Measurements from ENCODE around the gene MRPL34.

The MRPL34 gene

GRCh38 chr19:17329366-17330261 is 23.9 kb downstream of the MRPL34 start:
- FAIRE-seq, result no peak

GRCh38 chr19:17330262-17331044 is 24.8 kb downstream of the MRPL34 start:
- no peak for FAIRE-seq

- FAIRE-seq, result no peak
Observed at GRCh38 chr19:17331045-17331558, 25.4 kb downstream of the MRPL34 start.

GRCh38 chr19:17332360-17332676 is 26.6 kb downstream of the MRPL34 start:
- no peak for FAIRE-seq

- no peak for FAIRE-seq
Observed at GRCh38 chr19:17332677-17333581, 27.3 kb downstream of the MRPL34 start.

GRCh38 chr19:17333611-17334413 is 28.1 kb downstream of the MRPL34 start:
- FAIRE-seq, result no peak

GRCh38 chr19:17334414-17335409 is 29.0 kb downstream of the MRPL34 start, which contains the start of gene ANO8:
TSS of gene ANO8 (minus strand) at chr19:17334855. CDS start at chr19:17334670, 185 bp downstream.
- FAIRE-seq, result peak; percentile 21

GRCh38 chr19:17335575-17335974 is 29.9 kb downstream of the MRPL34 start:
- FAIRE-seq, result no peak

- peak; percentile 97 for FAIRE-seq
Observed at GRCh38 chr19:17336872-17337674, 31.4 kb downstream of the MRPL34 start, which contains the start of gene GTPBP3. TSS of gene GTPBP3 (plus strand) at chr19:17337553. CDS start at chr19:17337612, 59 bp downstream.

- no peak for FAIRE-seq
Observed at GRCh38 chr19:17337675-17338432, 32.2 kb downstream of the MRPL34 start.

GRCh38 chr19:17338433-17339078 is 32.9 kb downstream of the MRPL34 start:
- no peak for FAIRE-seq

GRCh38 chr19:17339088-17339741 is 33.5 kb downstream of the MRPL34 start:
- no peak for FAIRE-seq

- no peak for FAIRE-seq
Observed at GRCh38 chr19:17340302-17340870, 34.7 kb downstream of the MRPL34 start.

- FAIRE-seq, result no peak
Observed at GRCh38 chr19:17340871-17341357, 35.2 kb downstream of the MRPL34 start.

- FAIRE-seq, result no peak
Observed at GRCh38 chr19:17341386-17341785, 35.7 kb downstream of the MRPL34 start.

- no peak for FAIRE-seq
Observed at GRCh38 chr19:17341845-17342244, 36.2 kb downstream of the MRPL34 start.

GRCh38 chr19:17346109-17346671 is 40.5 kb downstream of the MRPL34 start:
- no peak for FAIRE-seq
